HT1080 (cell line): Measurements from ENCODE around the gene C11orf24. TPM values are rescaled to one million over a fixed set of nuclear protein-coding genes. Genes with fewer than 3 reads are reported as not detected.

ENCODE experiments used
- DNase-seq: peaks from one replicate; pipeline ENCODE4 v3.0.0-alpha.2; 2015; ENCODE audit warnings: low read depth
- polyA plus RNA-seq, 2 experiments: library from polyadenylated mRNA; depleted of rRNA; stranded (reverse); fragments of >200 nt; gene quantifications; 2 replicates each; pipeline ENCODE4 v1.2.3, GENCODE V29; 2015
- total RNA-seq: library from RNA; depleted of rRNA; stranded (reverse); fragments of >200 nt; shearing (Covaris generic); gene quantifications from 2 replicates; pipeline ENCODE4 v1.2.3, GENCODE V29; 2014; rRNA removed

C11orf24 gene
- 41.8 and 53.2 TPM in 2 replicates for total RNA-seq
- polyA plus RNA-seq (2015; cell fraction: cytosol; rRNA removed), result 67.4 and 81.5 TPM in 2 replicates
- 29.1 and 37.4 TPM in 2 replicates for polyA plus RNA-seq (2015; cell fraction: nucleus; rRNA removed)

DNA sequence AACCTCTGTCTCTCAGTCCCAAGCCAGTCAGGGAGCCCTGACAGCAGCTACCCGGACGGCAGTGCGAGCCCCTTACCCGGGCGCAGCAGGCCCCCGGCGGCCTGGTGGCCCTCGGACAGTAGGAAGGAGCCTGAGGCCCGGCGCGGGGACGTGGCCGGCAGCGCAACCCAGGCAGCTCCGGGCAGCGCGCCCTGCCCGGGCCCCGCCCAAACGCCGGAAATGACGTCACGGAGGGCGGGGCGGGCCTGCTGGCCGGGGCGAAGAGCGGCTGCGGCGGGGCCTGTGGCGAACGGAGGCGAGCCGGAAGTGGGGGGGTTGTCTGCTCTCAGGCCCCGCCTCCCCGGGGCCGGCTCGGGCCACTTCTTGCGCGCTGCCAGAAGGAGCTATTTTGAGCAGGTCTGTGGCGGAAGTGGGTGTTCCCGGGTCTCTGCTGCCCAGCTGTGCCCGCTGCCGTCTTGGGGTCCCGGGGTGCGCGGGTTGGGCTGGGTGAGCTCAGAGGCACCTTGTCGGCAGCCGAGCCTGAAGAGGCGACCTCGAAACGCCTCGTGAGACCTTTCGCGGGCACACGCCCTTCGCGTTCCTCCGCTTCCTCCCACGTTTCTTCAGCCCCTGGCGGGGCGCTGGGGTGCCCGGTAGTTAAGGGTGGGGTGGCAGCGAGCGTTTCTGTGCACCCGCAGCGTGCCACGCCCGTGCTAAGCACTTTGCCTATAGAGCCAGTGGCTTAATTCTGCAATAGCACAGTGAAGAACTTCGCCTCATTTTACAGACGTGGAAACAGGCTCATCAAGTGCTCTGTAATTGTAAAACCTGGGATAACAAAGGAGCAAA lies at the start of gene C11orf24:
TSS of gene C11orf24 (minus strand) at position 193 of the 828 bp plus-strand sequence. CDS start 8,206 bp downstream, outside the sequence.
- DNase-seq, result peak; percentile 93

GRCh38 chr11:68317147-68317785 lies 45.5 kb upstream of the C11orf24 start:
- no peak for DNase-seq

DNA sequence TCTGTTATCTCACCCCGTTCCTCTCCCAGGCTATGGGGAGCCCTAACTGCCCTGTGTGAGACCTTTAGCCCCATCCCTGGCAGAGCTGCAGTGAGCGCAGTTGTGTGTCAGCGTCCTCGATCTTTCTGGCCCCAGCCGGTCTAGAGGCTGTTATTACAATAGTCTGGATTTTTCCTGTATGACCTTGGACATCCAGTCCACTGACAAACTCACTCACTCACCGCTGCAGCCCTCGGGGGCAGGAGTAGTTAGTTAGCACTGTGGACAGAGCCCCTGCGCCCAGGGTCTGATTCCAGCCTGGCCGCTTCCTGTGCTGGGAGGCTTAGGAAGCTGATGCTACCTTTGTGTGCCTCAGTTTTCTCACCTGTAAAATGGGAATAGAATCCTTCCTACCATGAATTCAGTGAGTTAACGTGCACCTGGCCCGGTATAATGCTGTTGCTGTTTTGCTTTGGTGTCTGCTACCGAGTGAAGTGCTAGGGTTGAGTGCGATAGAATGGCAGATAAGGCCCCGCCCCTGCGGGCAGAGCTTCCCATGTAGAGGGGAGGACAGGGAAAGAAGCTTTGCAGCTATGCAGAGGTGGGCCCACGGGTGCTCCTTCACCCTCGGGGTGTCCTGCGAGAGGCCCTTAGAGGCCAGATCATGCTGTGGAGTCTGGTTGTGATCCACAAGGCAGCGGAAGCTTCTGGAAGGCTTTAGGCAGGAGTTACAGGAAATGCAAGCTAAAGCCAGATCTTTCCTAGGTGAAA lies 43.6 kb upstream of the C11orf24 start:
- no peak for DNase-seq

GRCh38 chr11:68314203-68315170 lies 42.7 kb upstream of the C11orf24 start:
- DNase-seq, result no peak

DNA sequence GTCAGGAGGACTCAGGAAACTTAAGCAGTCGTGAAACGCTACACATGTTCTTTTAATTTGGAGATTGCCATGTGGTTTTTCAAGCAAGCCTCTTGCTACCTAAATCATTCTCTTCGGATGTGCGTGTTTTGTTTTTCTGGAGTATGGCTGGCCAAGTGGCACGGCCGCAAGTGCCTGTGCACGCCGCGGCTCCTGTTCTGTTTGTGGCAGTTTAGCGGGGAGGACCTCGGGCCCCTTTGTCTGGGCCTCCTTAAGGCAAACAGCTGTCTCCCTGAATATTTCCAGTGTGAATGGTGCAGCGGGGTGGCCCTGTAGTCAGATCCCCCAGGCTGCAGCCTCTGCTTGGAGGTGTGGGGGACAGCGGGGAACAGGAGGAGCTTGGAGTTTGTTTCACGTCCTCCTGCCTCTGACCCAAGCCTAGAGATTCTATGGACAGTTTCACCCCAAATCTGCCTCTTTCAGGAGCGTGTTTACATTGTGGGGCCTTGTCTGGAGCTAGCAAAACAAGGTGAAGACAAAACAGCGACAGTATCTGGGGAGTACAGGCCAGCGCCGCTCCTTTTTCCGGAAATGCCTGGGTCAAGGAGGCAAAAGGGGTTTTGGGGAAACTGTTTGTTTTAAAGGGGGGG lies 41.9 kb upstream of the C11orf24 start:
- DNase-seq, result no peak

- DNase-seq, result no peak
Measured at GRCh38 chr11:68312780-68313573, 41.2 kb upstream of the C11orf24 start.

DNA sequence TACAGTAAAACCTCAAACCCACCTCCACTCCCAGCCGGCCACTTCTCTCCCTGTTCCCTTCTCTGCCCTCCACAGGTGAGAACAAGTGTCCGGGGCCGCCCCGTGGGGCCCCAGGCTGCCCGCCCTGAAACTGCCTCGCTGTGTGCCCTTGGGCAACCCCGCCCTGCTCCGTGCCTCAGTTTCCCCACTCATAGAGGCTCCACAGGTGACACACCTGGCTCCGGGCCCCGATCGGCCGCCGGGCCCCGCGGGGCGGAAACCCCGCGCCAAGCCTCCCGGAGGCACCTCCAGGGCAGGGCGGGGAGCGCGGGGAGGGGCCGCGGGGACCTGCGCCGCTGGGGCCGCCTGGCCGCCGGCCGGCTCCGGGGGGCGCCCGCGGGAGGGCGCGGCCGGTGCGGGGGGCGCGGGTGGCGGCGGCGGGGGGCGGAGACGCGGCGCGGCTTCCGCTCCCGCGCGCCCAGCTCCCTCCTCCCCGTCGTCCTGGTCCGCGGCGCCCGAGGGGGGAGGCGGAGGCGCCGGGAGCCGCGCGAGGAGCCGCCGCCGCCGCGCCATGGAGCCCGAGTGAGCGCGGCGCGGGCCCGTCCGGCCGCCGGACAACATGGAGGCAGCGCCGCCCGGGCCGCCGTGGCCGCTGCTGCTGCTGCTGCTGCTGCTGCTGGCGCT lies 40.5 kb upstream of the C11orf24 start, which contains the start of gene LRP5:
TSS of gene LRP5 (plus strand) at position 475 of the 663 bp plus-strand sequence. CDS start at position 599, 124 bp downstream.
- no peak for DNase-seq

DNA sequence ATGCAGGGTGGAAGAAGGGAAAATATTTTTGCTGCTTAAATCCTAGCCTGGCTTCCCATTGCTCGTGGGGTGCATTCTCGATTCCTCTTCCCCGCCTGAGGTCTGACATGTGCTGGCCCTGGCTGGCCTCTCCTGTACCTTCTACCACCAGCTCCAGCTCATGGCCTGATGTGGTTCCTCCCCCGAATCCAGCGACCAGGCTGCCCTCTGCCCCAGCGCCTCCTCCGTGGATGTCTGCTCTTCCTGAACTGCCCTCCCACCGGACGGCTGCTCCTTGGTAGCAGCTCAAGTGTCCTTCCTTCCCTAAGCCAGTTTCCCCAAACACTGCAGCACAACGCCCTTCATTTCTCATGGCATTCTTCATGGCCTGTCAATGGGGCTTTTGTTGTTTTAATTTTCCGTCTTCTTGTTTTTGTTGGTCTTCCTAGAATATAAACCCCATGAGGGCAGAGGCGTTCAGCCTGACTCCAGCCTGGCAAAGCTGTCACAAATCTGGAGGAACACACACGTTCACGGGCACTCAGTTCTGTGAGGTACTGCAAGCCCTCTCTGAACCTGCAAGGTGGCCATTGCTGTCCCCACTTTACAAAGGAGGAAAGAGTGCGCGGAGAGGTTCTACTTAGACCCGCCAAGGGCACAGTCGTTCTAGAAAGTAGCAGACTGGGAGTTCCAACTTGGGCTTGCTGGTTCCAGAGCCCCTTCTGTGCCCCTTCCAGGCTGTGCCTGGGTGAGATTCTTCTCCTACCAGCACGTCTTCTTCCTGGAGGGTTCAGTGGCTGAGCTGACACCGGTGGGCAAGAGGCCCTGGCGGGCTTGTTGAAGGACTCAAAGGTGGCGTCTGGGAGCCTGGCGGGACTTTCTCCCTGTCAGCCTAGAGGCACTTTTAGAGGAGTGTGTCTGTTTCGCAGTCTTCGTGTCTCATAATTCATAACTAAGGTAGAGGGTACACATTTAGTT lies 39.7 kb upstream of the C11orf24 start:
- DNase-seq, result no peak

- no peak for DNase-seq
Measured at GRCh38 chr11:68309621-68310185, 37.9 kb upstream of the C11orf24 start.

GRCh38 chr11:68308068-68308467 lies 36.3 kb upstream of the C11orf24 start:
- no peak for DNase-seq

DNA sequence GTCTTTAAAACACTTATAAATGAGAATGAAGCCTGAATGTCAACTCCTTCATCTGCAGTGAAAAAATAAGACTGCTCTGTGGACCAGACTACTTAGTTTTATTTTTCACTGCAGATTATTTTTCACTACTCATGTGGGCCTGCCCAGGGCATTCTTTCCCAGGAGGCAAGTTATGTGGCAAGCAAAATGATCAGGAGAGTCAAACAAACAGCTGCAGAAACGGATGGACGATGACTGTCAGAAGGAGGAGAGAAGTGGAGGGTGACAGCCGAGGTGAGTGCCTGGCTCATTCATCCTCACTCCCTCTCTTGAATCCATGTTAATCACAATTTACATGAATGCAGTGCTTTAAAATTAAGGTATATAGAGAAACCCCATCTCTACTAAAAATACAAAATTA lies 34.9 kb upstream of the C11orf24 start:
- no peak for DNase-seq

DNA sequence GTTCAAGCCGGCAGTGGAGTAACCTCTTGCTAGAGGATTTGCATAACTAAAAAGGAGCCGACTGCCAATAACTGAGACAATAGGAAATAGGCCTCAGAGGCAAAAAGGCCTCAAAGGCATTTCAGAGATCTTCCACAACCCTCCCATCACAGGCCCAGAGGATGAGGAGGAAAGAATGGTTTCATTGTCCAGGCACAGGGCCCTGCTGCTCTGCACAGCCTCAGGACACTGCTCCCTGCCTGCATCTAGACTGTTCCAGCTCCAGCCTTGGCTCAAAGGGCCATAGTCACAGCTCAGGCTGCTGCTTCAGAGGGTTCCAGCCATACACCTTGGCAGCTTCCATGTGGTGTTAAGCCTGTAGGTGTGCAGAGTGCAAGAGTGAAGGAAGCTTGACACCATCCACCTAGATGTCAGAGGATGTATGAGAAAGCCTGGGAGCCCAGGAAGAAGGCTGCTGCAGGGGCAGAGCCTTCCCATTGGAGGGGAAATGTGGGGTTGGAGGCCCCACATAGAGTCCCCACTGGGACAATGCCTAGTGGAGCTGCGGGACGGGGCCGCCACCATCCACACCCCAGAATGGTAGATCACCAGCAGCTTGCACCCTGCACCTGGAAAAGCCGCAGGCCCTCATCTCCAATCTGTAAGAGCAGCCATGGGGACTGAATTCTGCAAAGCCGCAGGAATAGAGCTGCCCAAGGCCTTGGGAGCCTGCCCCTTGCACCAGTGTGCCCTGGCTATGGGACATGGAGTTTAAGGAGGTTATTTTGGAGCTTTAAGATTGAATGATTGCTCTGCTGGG lies 32.4 kb upstream of the C11orf24 start:
- no peak for DNase-seq

DNA sequence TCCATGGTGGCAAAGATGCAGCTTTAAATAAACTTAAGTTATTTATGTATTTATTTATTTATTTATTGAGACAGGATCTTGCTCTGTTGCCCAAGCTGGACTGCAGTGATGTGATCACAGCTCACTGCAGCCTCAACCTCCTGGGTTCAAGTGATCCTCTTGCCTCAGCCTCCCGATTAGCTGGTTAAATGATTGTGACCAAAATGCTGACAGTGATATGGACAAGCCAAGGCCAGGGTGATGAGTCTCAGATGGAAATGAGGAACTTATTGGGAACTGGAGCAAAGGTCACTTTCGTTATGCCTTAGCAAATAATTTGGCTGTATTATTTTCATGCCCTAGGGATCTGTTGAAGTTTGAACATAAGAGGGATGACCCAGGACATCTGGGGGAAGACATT lies 31.3 kb upstream of the C11orf24 start:
- no peak for DNase-seq

GRCh38 chr11:68302670-68303069 lies 30.9 kb upstream of the C11orf24 start:
- peak; percentile 64 for DNase-seq

GRCh38 chr11:68302256-68302655 lies 30.5 kb upstream of the C11orf24 start:
- DNase-seq, result no peak
